K562 (cell line): Measurements from ENCODE around the gene SEMA6D. TPM values are rescaled to one million over a fixed set of nuclear protein-coding genes. Genes with fewer than 3 reads are reported as not detected.

Source experiments
- ATAC-seq: fragments of 200-7000 bp; cut with Tn5 transposase; 3 replicates; pipeline ENCODE4 v1.9.1; 2020; ENCODE audit warnings: moderate library complexity
- BruUV-seq: library from RNA; stranded (reverse); fragments of 400-500 nt; replicated peaks from 2 replicates; lab custom pipeline; 2021; lab: Mats Ljungman, UMichigan
- CTCF ChIA-PET: fragments of 300-600 bp; formaldehyde crosslinking; extraction: SDS; loops from one replicate; lab custom pipeline; 2021; ENCODE audit warnings: low intra/inter-chr PET ratio; lab: Yijun Ruan, JAX
- POLR2A ChIA-PET: fragments of 300-600, 350-650 bp; sonication (Branson Sonifier 250); formaldehyde crosslinking; extraction: SDS; loops from one replicate; lab custom pipeline; 2021; ENCODE audit warnings: antibody characterized with exemption, inconsistent platforms; lab: Yijun Ruan, JAX
- DNase-seq, 4 experiments: peaks; one replicate each; pipeline versions ENCODE4 v3.0.0 to v3.0.0-alpha.2; 2011 to 2018; ENCODE audit warnings: low spot score in 3 of 4, mixed read lengths in 3 of 4; ENCODE audit errors: extremely low read depth in 1 of 4
- FAIRE-seq: peaks from 2 replicates; lab custom pipeline; 2011; peaks lifted over from hg19 to GRCh38; lab: Jason Lieb, UNC
- H2AFZ ChIP-seq: 2 replicates; pipeline ENCODE4 v1.6.0; 2011; ENCODE audit warnings: low read depth, low read length, control low read depth, inconsistent platforms
- H3K27ac ChIP-seq: fragments of 200-600 bp; 3 replicates; pipeline ENCODE4 v1.8.0; 2011; ENCODE audit warnings: low read depth, mild to moderate bottlenecking, control low read depth, inconsistent platforms, low read length, moderate library complexity, mixed read lengths; ENCODE audit errors: extremely low read depth
- H3K27me3 ChIP-seq, 2 experiments: fragments of 300-600 bp in 1 of 2; 2 replicates in 1 of 2; 3 replicates in 1 of 2; pipeline versions ENCODE4 v1.6.0 to v1.8.0; 2011; ENCODE audit warnings: inconsistent platforms in 2 of 2, low read length in 2 of 2, mild to moderate bottlenecking in 1 of 2, mixed read lengths in 1 of 2, moderate library complexity in 1 of 2; ENCODE audit not compliant: control insufficient read depth in 2 of 2, insufficient read depth in 2 of 2
- H3K36me3 ChIP-seq: fragments of 300-600 bp; 3 replicates; pipeline ENCODE4 v1.8.0; 2011; ENCODE audit warnings: mild to moderate bottlenecking, low read length, inconsistent platforms; ENCODE audit not compliant: control insufficient read depth, insufficient read depth
- H3K4me1 ChIP-seq, 2 experiments: fragments of 200-600 bp in 1 of 2; replicated peaks in 1 of 2; 2 replicates in 1 of 2; 3 replicates in 1 of 2; pipeline versions ENCODE4 v1.5.1 to v1.8.0; 2011; ENCODE audit warnings: inconsistent platforms in 2 of 2, low read length in 2 of 2, mild to moderate bottlenecking in 1 of 2, mixed read lengths in 1 of 2, moderate library complexity in 1 of 2; ENCODE audit not compliant: control insufficient read depth in 2 of 2, insufficient read depth in 2 of 2
- H3K4me2 ChIP-seq: 2 replicates; pipeline ENCODE4 v1.6.1; 2011; ENCODE audit warnings: low read length, control low read depth, inconsistent platforms, mixed read lengths; ENCODE audit not compliant: insufficient read depth
- H3K4me3 ChIP-seq: fragments of 200-600 bp; sonication (generic), shearing (Covaris generic); 2 replicates; pipeline ENCODE4 v1.5.1; 2016; ENCODE audit warnings: control low read depth, inconsistent platforms
- H3K79me2 ChIP-seq: fragments of 200-600 bp; 3 replicates; pipeline ENCODE4 v1.8.0; 2011; ENCODE audit warnings: low read length, inconsistent platforms; ENCODE audit not compliant: control insufficient read depth, insufficient read depth
- H3K9ac ChIP-seq, 2 experiments: 2 replicates each; pipeline versions ENCODE4 v1.6.0 to v1.6.1; 2011; ENCODE audit warnings: low read depth in 2 of 2, low read length in 2 of 2, control low read depth in 1 of 2, inconsistent platforms in 1 of 2, mild to moderate bottlenecking in 1 of 2, mixed read lengths in 1 of 2; ENCODE audit not compliant: insufficient read depth in 1 of 2
- H3K9me1 ChIP-seq: one replicate; pipeline ENCODE4 v1.6.0; 2011; ENCODE audit warnings: inconsistent platforms, mild to moderate bottlenecking, low read length, moderate library complexity; ENCODE audit not compliant: control insufficient read depth, insufficient read depth
- H3K9me3 ChIP-seq: replicated peaks from 2 replicates; pipeline ENCODE4 v1.5.1; 2011; ENCODE audit warnings: low read depth, low read length, inconsistent platforms; ENCODE audit not compliant: control insufficient read depth, insufficient read depth
- H4K20me1 ChIP-seq: replicated peaks from 2 replicates; pipeline ENCODE4 v1.6.1; 2011; ENCODE audit warnings: low read length, inconsistent platforms, mixed read lengths; ENCODE audit not compliant: control insufficient read depth, insufficient read depth
- BDP1 ChIP-seq: IDR thresholded peaks from 3 replicates; pipeline ENCODE4 v1.6.1; 2011; ENCODE audit not compliant: insufficient read length, insufficient read depth
- BHLHE40 ChIP-seq: IDR thresholded peaks from 2 replicates; pipeline ENCODE4 v1.6.1; 2011; ENCODE audit warnings: low read length, improper control_type of control experiment
- ETV6 ChIP-seq, 3 experiments: fragments of 150-350 bp in 1 of 3; sonication (generic) in 1 of 3; formaldehyde crosslinking in 1 of 3; IDR thresholded peaks; 2 replicates each; pipeline versions ENCODE4 v1.6.1 to v1.8.0; 2014 to 2022; ENCODE audit warnings: borderline replicate concordance in 2 of 3, low read depth in 2 of 3, antibody characterized with exemption in 1 of 3, low read length in 1 of 3, mild to moderate bottlenecking in 1 of 3, missing genetic modification reagents in 1 of 3
- HMGN3 ChIP-seq: IDR thresholded peaks from 2 replicates; pipeline ENCODE4 v1.6.1; 2011; ENCODE audit warnings: borderline replicate concordance, low read depth, mild to moderate bottlenecking, mixed read lengths, low read length; ENCODE audit not compliant: insufficient read length; ENCODE audit errors: extremely low read depth
- HNRNPLL ChIP-seq: fragments of 200-400 bp; formaldehyde crosslinking; IDR thresholded peaks from 2 replicates; pipeline ENCODE4 v1.6.1; 2017; ENCODE audit warnings: low read length, low read depth, mild to moderate bottlenecking; ENCODE audit not compliant: poor library complexity, severe bottlenecking
- KAT7 ChIP-seq: sonication (generic); formaldehyde crosslinking; IDR thresholded peaks from 2 replicates; pipeline ENCODE4 v1.8.0; 2022; ENCODE audit warnings: missing genetic modification reagents, mild to moderate bottlenecking, borderline replicate concordance
- NCOR1 ChIP-seq: fragments of 450-650 bp; IDR thresholded peaks from 2 replicates; pipeline ENCODE4 v1.6.1; 2016; ENCODE audit warnings: mild to moderate bottlenecking, moderate library complexity
- PHF21A ChIP-seq: fragments of 450-650 bp; IDR thresholded peaks from 2 replicates; pipeline ENCODE4 v1.6.1; 2017; ENCODE audit warnings: low read depth, borderline replicate concordance
- ZFPM2 ChIP-seq: fragments of 250-450 bp; sonication (Bioruptor Pico); IDR thresholded peaks from 2 replicates; pipeline ENCODE4 v1.5.1; 2022; ENCODE audit warnings: mild to moderate bottlenecking
- ZNF408 ChIP-seq: fragments of 250-450 bp; sonication (Bioruptor Pico); IDR thresholded peaks from 2 replicates; pipeline ENCODE4 v1.4.0; 2020; ENCODE audit warnings: low read depth, mild to moderate bottlenecking, moderate library complexity
- ZNF764 ChIP-seq: fragments of 250-450 bp; sonication (Bioruptor Pico); IDR thresholded peaks from 2 replicates; pipeline ENCODE4 v1.4.0; 2020; ENCODE audit warnings: low read depth, mild to moderate bottlenecking, moderate library complexity
- WGBS: fragments of 100-300 bp; shearing (Covaris generic); methylation state at CpG from one replicate; pipeline ENCODE4 v1.1.6; 2016; ENCODE audit warnings: low coverage, mixed read lengths; ENCODE audit not compliant: insufficient coverage; ENCODE audit errors: missing lambda C conversion rate; 5-methylcytosine and 5-hydroxymethylcytosine counted together
- in situ Hi-C: fragments of 300-500 bp; cut with MboI; formaldehyde crosslinking; loops from 4 replicates; pipeline ENCODE4 v1.15.0; 2018; ENCODE audit warnings: inconsistent platforms, mixed read lengths
- intact Hi-C: fragments of 100-400 bp; cut with micrococcal nuclease; formaldehyde crosslinking; loops from 2 replicates; pipeline ENCODE4 v1.14.2; 2022
- polyA plus RNA-seq, 8 experiments: library from polyadenylated mRNA; depleted of rRNA in 4 of 8; stranded (reverse) in 5 of 8; unstranded in 3 of 8; fragments of >200 nt; fragmentation: Nextera tagmentation in 2 of 8; fragmentation: Illumina TruSeq in 1 of 8; extraction: Ambion mirVana in 2 of 8; extraction: Trizol in 1 of 8; gene quantifications; 2 replicates each; pipeline versions ENCODE4 v1.2.1 to v1.2.3, GENCODE V29; 2011 to 2014; ENCODE audit warnings: inconsistent platforms in 1 of 8, missing spikeins in 1 of 8
- total RNA-seq, 7 experiments: library from RNA; depleted of rRNA in 6 of 7; stranded (reverse); fragments of >200 nt in 6 of 7; fragmentation: Illumina TruSeq in 2 of 7; extraction: Trizol in 2 of 7; gene quantifications; 2 replicates each; pipeline versions ENCODE4 v1.2.1 to v1.2.3, GENCODE V29; 2011 to 2021; ENCODE audit warnings: low replicate concordance in 1 of 7
- TF ChIP-seq, protein P1 (sequence below): sonication (generic); formaldehyde crosslinking; IDR thresholded peaks from 2 replicates; pipeline ENCODE4 v1.8.1; 2022; ENCODE audit warnings: missing genetic modification reagents
- TF ChIP-seq, protein P2 (sequence below): fragments of 450-650 bp; formaldehyde crosslinking; IDR thresholded peaks from 2 replicates; pipeline ENCODE4 v1.4.0; 2020; ENCODE audit warnings: mild to moderate bottlenecking, moderate library complexity
- TF ChIP-seq, protein P3 (sequence below), 2 experiments: fragments of 450-650 bp in 1 of 2; sonication (generic) in 1 of 2; formaldehyde crosslinking in 1 of 2; IDR thresholded peaks in 1 of 2; conservative IDR thresholded peaks in 1 of 2; 2 replicates each; pipeline versions ENCODE4 v1.6.1 to v1.8.1; 2016 to 2023; ENCODE audit warnings: mild to moderate bottlenecking in 2 of 2, moderate library complexity in 2 of 2, inconsistent platforms in 1 of 2, missing genetic modification reagents in 1 of 2
- TF ChIP-seq, protein P4 (sequence below): fragments of 250-450 bp; sonication (Bioruptor Pico); IDR thresholded peaks from 2 replicates; pipeline ENCODE4 v1.4.0; 2020; ENCODE audit warnings: mild to moderate bottlenecking, moderate library complexity
- TF ChIP-seq, protein P5 (sequence below): sonication (generic); formaldehyde crosslinking; IDR thresholded peaks from 2 replicates; pipeline ENCODE4 v1.8.1; 2022; ENCODE audit warnings: missing genetic modification reagents

The SEMA6D gene
- total and polyA plus RNA-seq, 9 of the 15 experiments (the other 6 are each of a cell fraction or from before 2014, with no cell fraction given), result not detected

DNA sequence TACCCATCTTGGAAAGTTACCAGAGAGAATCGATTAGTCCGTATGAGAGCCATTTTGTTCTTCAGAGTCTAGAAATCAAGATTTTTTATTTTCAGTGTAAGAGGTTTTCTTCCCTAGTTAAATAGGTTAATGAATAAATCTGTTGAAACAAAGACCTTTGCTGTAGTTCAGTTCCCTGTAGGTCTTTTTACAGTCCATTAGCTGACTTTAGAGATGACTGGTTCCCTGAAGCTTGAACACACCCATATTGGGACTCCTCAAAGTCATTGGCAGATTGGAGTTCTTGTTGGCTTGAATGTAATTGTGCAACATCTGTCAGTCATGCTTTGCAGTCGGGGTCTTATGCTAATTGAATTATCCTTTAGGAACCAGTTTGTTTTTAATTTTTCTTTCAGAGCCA, 45.3 kb downstream of the SEMA6D start:
- Histone ChIP-seq H3K4me2 (no peak overlapping the region), H3K36me3 (no peaks in the 10 kb centered on the region), H3K9me1 (no peaks in the 10 kb centered on the region), H4K20me1 (no peaks in the 10 kb centered on the region), H3K9ac (no peak overlapping the region), H3K27me3 (no peaks in the 10 kb centered on the region), H3K9me3 (peaks cover 2% of the 10 kb centered on the region; the same call in 1 of the 2 replicates), H3K4me3 (no peak overlapping the region), H2AFZ (no peak overlapping the region), H3K27ac (no peak overlapping the region), H3K4me1 (no peaks in the 10 kb centered on the region), H3K79me2 (no peaks in the 10 kb centered on the region)
- intact Hi-C loops, result no loop called here
- no peak for ATAC-seq
- BruUV-seq, result no TSS peak
- in situ Hi-C loops, result no loop called here
- CTCF ChIA-PET, result no interaction called here
- FAIRE-seq, result no peak
- WGBS, result 0% methylated on average over 3 of the region's 3 CpGs
- DNase-seq, result no peak
- POLR2A ChIA-PET, result no interaction called here
- TF ChIP-seq ZFPM2, result no peak
- TF ChIP-seq, protein P1, sequence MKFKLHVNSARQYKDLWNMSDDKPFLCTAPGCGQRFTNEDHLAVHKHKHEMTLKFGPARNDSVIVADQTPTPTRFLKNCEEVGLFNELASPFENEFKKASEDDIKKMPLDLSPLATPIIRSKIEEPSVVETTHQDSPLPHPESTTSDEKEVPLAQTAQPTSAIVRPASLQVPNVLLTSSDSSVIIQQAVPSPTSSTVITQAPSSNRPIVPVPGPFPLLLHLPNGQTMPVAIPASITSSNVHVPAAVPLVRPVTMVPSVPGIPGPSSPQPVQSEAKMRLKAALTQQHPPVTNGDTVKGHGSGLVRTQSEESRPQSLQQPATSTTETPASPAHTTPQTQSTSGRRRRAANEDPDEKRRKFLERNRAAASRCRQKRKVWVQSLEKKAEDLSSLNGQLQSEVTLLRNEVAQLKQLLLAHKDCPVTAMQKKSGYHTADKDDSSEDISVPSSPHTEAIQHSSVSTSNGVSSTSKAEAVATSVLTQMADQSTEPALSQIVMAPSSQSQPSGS, result no peak
- TF ChIP-seq BHLHE40, result no peak
- TF ChIP-seq, protein P2, sequence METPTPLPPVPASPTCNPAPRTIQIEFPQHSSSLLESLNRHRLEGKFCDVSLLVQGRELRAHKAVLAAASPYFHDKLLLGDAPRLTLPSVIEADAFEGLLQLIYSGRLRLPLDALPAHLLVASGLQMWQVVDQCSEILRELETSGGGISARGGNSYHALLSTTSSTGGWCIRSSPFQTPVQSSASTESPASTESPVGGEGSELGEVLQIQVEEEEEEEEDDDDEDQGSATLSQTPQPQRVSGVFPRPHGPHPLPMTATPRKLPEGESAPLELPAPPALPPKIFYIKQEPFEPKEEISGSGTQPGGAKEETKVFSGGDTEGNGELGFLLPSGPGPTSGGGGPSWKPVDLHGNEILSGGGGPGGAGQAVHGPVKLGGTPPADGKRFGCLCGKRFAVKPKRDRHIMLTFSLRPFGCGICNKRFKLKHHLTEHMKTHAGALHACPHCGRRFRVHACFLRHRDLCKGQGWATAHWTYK (CRISPR knock-in tag), result no peak
- TF ChIP-seq, protein P3, sequence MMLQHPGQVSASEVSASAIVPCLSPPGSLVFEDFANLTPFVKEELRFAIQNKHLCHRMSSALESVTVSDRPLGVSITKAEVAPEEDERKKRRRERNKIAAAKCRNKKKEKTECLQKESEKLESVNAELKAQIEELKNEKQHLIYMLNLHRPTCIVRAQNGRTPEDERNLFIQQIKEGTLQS (IDR thresholded peaks at IDR 0.05), result no peak
- TF ChIP-seq, protein P3 (CRISPR knock-in tag; conservative IDR thresholded peaks at IDR 0.05), result no peak
- TF ChIP-seq NCOR1, result no peak
- TF ChIP-seq KAT7 (CRISPR knock-in tag), result no peak
- TF ChIP-seq HNRNPLL, result no peak
- no peak for TF ChIP-seq HMGN3
- TF ChIP-seq, protein P4, sequence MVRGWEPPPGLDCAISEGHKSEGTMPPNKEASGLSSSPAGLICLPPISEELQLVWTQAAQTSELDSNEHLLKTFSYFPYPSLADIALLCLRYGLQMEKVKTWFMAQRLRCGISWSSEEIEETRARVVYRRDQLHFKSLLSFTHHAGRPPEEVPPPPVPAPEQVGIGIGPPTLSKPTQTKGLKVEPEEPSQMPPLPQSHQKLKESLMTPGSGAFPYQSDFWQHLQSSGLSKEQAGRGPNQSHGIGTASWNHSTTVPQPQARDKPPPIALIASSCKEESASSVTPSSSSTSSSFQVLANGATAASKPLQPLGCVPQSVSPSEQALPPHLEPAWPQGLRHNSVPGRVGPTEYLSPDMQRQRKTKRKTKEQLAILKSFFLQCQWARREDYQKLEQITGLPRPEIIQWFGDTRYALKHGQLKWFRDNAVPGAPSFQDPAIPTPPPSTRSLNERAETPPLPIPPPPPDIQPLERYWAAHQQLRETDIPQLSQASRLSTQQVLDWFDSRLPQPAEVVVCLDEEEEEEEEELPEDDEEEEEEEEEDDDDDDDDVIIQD (CRISPR knock-in tag), result no peak
- TF ChIP-seq PHF21A, result no peak
- no peak for TF ChIP-seq ZNF764 (CRISPR knock-in tag)
- TF ChIP-seq ZNF408 (CRISPR knock-in tag), result no peak
- no peak for TF ChIP-seq BDP1
- TF ChIP-seq ETV6 (IDR thresholded peaks at IDR 0.05; ENCODE audit: borderline replicate concordance in 1 of 2, low read depth in 2 of 2, low read length in 1 of 2), result no peak
- no peak for TF ChIP-seq ETV6 (CRISPR knock-in tag; IDR thresholded peaks at IDR 0.05; ENCODE audit: borderline replicate concordance)
- TF ChIP-seq, protein P5, sequence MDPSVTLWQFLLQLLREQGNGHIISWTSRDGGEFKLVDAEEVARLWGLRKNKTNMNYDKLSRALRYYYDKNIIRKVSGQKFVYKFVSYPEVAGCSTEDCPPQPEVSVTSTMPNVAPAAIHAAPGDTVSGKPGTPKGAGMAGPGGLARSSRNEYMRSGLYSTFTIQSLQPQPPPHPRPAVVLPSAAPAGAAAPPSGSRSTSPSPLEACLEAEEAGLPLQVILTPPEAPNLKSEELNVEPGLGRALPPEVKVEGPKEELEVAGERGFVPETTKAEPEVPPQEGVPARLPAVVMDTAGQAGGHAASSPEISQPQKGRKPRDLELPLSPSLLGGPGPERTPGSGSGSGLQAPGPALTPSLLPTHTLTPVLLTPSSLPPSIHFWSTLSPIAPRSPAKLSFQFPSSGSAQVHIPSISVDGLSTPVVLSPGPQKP (CRISPR knock-in tag), result no peak
